Fibroblast of upper back skin (primary cell): ENCODE data around the gene CMSS1.
"Not testable (repeated sequence)": the region's sequence is repeated elsewhere in the genome, so short reads cannot be mapped to it uniquely, and the experiment has no call there.

Experiments used
- DNase-seq: peaks from one replicate; pipeline ENCODE4 v3.0.0-alpha.2; 2013

Gene CMSS1

GRCh38 chr3:100209169-100209568 is 391.5 kb downstream of the CMSS1 start:
- DNase-seq, result no peak

GRCh38 chr3:100209948-100210771 is 392.5 kb downstream of the CMSS1 start:
- no peak for DNase-seq

GRCh38 chr3:100210772-100211135 is 393.1 kb downstream of the CMSS1 start:
- DNase-seq, result peak; percentile 57

GRCh38 chr3:100213891-100214573 is 396.4 kb downstream of the CMSS1 start:
- DNase-seq, result peak; percentile 40

GRCh38 chr3:100214574-100214964 is 396.9 kb downstream of the CMSS1 start:
- no peak for DNase-seq

- peak; percentile 59 for DNase-seq
Measured at GRCh38 chr3:100216713-100217112, 399.1 kb downstream of the CMSS1 start.

- DNase-seq, result no peak
Measured at GRCh38 chr3:100221159-100221558, 403.5 kb downstream of the CMSS1 start.

GRCh38 chr3:100225193-100225592 is 407.5 kb downstream of the CMSS1 start:
- no peak for DNase-seq

GRCh38 chr3:100225883-100226282 is 408.2 kb downstream of the CMSS1 start:
- no peak for DNase-seq

GRCh38 chr3:100226712-100227429 is 409.2 kb downstream of the CMSS1 start:
- peak; percentile 75 for DNase-seq

GRCh38 chr3:100227511-100227921 is 409.9 kb downstream of the CMSS1 start:
- no peak for DNase-seq

GRCh38 chr3:100228247-100228646 is 410.6 kb downstream of the CMSS1 start:
- DNase-seq, result no peak

- DNase-seq, result not testable (repeated sequence)
Measured at GRCh38 chr3:100229188-100229587, 411.5 kb downstream of the CMSS1 start.

- peak; percentile 58 for DNase-seq
Measured at GRCh38 chr3:100230710-100231109, 413.0 kb downstream of the CMSS1 start.
